GM23338 (cell line): ENCODE measurements around the gene PMVK. TPM values are rescaled to one million over a fixed set of nuclear protein-coding genes. Genes with fewer than 3 reads are reported as not detected.

Source experiments
- ATAC-seq: fragments of 200-7000 bp; cut with Tn5 transposase; 3 replicates; pipeline ENCODE4 v1.9.1; 2020
- DNase-seq: peaks from one replicate; pipeline ENCODE4 v3.0.0-alpha.2; 2015; ENCODE audit warnings: low spot score
- H2AFZ ChIP-seq: fragments of 200-600 bp; sonication (generic); 2 replicates; pipeline ENCODE4 v1.8.0; 2016; ENCODE audit warnings: antibody characterized with exemption, mild to moderate bottlenecking, moderate library complexity
- H3F3A ChIP-seq: fragments of 200-600 bp; sonication (generic); replicated peaks from 2 replicates; pipeline ENCODE4 v1.8.0; 2017; ENCODE audit warnings: antibody characterized with exemption, mixed run types, low read depth
- H3K27ac ChIP-seq: fragments of 200-600 bp; sonication (generic); 2 replicates; pipeline ENCODE4 v1.6.1; 2016; ENCODE audit warnings: low read depth
- H3K27me3 ChIP-seq: fragments of 200-600 bp; sonication (generic); 2 replicates; pipeline ENCODE4 v1.8.0; 2016; ENCODE audit warnings: mild to moderate bottlenecking, mixed run types, moderate library complexity; ENCODE audit not compliant: insufficient read depth
- H3K36me3 ChIP-seq: fragments of 200-600 bp; sonication (generic); 2 replicates; pipeline ENCODE4 v1.8.0; 2016; ENCODE audit warnings: mild to moderate bottlenecking; ENCODE audit not compliant: insufficient read depth
- H3K4me1 ChIP-seq: fragments of 200-600 bp; sonication (generic); 2 replicates; pipeline ENCODE4 v1.8.0; 2016; ENCODE audit warnings: mild to moderate bottlenecking, moderate library complexity; ENCODE audit not compliant: insufficient read depth
- H3K4me2 ChIP-seq: fragments of 200-600 bp; sonication (generic); 2 replicates; pipeline ENCODE4 v1.7.1; 2017; ENCODE audit warnings: mixed run types
- H3K4me3 ChIP-seq: fragments of 200-600 bp; sonication (generic); 2 replicates; pipeline ENCODE4 v1.6.1; 2016; ENCODE audit warnings: mixed run types
- H3K79me2 ChIP-seq: fragments of 200-600 bp; sonication (generic); replicated peaks from 2 replicates; pipeline ENCODE4 v1.8.0; 2017; ENCODE audit warnings: mild to moderate bottlenecking; ENCODE audit not compliant: insufficient read depth
- H3K9me2 ChIP-seq: fragments of 200-600 bp; sonication (generic); 2 replicates; pipeline ENCODE4 v1.8.0; 2017; ENCODE audit not compliant: insufficient read depth
- H4K20me1 ChIP-seq: fragments of 200-600 bp; sonication (generic); replicated peaks from 2 replicates; pipeline ENCODE4 v1.8.0; 2017; ENCODE audit warnings: mild to moderate bottlenecking; ENCODE audit not compliant: insufficient read depth
- H3K27ac Mint-ChIP-seq: 2 replicates; pipeline ENCODE4 v1.8.0; 2020; ENCODE audit warnings: inconsistent platforms, mild to moderate bottlenecking, moderate library complexity, mixed read lengths
- H3K27me3 Mint-ChIP-seq: 3 replicates; pipeline ENCODE4 v1.8.0; 2022; ENCODE audit warnings: low read depth, mild to moderate bottlenecking, moderate library complexity, mixed read lengths, inconsistent platforms; ENCODE audit not compliant: insufficient read depth, poor library complexity
- H3K36me3 Mint-ChIP-seq: 3 replicates; pipeline ENCODE4 v1.8.0; 2021; ENCODE audit warnings: low read depth, mild to moderate bottlenecking, inconsistent platforms, moderate library complexity, mixed read lengths
- H3K4me1 Mint-ChIP-seq: 3 replicates; pipeline ENCODE4 v1.8.0; 2020; ENCODE audit warnings: mild to moderate bottlenecking, inconsistent platforms, mixed read lengths
- H3K4me3 Mint-ChIP-seq: 3 replicates; pipeline ENCODE4 v1.8.0; 2021; ENCODE audit warnings: moderate library complexity, mild to moderate bottlenecking, inconsistent platforms, mixed read lengths
- H3K9me3 Mint-ChIP-seq: 3 replicates; pipeline ENCODE4 v1.8.0; 2020; ENCODE audit warnings: moderate library complexity, mild to moderate bottlenecking, inconsistent platforms, mixed read lengths
- CREB1 ChIP-seq: fragments of 250-450 bp; sonication (Bioruptor Pico); IDR thresholded peaks from 2 replicates; pipeline ENCODE4 v1.5.0; 2020; ENCODE audit warnings: low read depth, mild to moderate bottlenecking, moderate library complexity
- ETS1 ChIP-seq: IDR thresholded peaks from 2 replicates; pipeline ENCODE4 v1.6.1; 2016; ENCODE audit warnings: antibody characterized with exemption
- EZH2 ChIP-seq: fragments of 200-600 bp; sonication (generic); IDR thresholded peaks from one replicate; pipeline ENCODE4 v1.8.0; 2017; ENCODE audit warnings: antibody characterized with exemption, mild to moderate bottlenecking, low read depth; ENCODE audit not compliant: unreplicated experiment
- JUNB ChIP-seq: IDR thresholded peaks from one replicate; pipeline ENCODE4 v1.6.1; 2016; ENCODE audit warnings: antibody characterized with exemption; ENCODE audit not compliant: unreplicated experiment
- POLR2AphosphoS5 ChIP-seq: IDR thresholded peaks from 2 replicates; pipeline ENCODE4 v1.6.1; 2016; ENCODE audit warnings: antibody characterized with exemption, low read depth
- polyA plus RNA-seq: library from polyadenylated mRNA; unstranded; fragments of >200 nt; fragmentation: Nextera tagmentation; extraction: Ambion mirVana; gene quantifications from 2 replicates; pipeline ENCODE4 v1.2.1, GENCODE V29; 2016
- total RNA-seq: library from RNA; depleted of rRNA; stranded (reverse); fragments of >200 nt; shearing (Covaris generic); gene quantifications from 2 replicates; pipeline ENCODE4 v1.2.3, GENCODE V29; 2014

Gene PMVK
- total and polyA plus RNA-seq, 2 experiments from 2014 or later = 8.1 to 25.0 TPM

- DNase-seq (peak; percentile 100), ATAC-seq (peak; percentile 61)
- TF ChIP-seq JUNB = no peak
- TF ChIP-seq POLR2AphosphoS5 = peak; percentile 91
- TF ChIP-seq CREB1 = peak; percentile 35; the same call in 1 of the 2 replicates
- Histone ChIP-seq H2AFZ (no peak within 1 kb of the TSS), H4K20me1 (peaks cover 27% of the 10 kb centered on the region), H3F3A (peaks cover 18% of the 10 kb centered on the region), H3K27me3 (no peaks in the 10 kb centered on the region), H3K36me3 (peaks cover 14% of the 10 kb centered on the region; the same call in 1 of the 2 replicates), H3K4me3 (peak within 1 kb of the TSS; percentile 82), H3K4me1 (peaks cover 24% of the 10 kb centered on the region), H3K9me2 (no peaks in the 10 kb centered on the region), H3K79me2 (peaks cover 59% of the 10 kb centered on the region), H3K27ac (peak within 1 kb of the TSS; percentile 100), H3K4me2 (peak within 1 kb of the TSS; percentile 84)
- Mint-ChIP-seq H3K27me3 (peaks cover 10% of the 10 kb centered on the region), H3K36me3 (peaks cover 36% of the 10 kb centered on the region), H3K27ac (no peak within 1 kb of the TSS), H3K4me1 (peaks cover 16% of the 10 kb centered on the region), H3K9me3 (peaks cover 3% of the 10 kb centered on the region; the same call in 1 of the 3 replicates), H3K4me3 (no peak within 1 kb of the TSS)
Measured at GRCh38 chr1:154974102-154974807, 37.7 kb upstream of the PMVK start, which contains the start of gene CKS1B. TSS of gene CKS1B (plus strand) at chr1:154974681. CDS start at chr1:154974746, 65 bp downstream.

- H3K27ac Mint-ChIP-seq = no peak overlapping the region
- Histone ChIP-seq H3K27ac (peak overlapping the region; percentile 100), H3K4me3 (peak overlapping the region; percentile 82), H3F3A (peaks cover 16% of the 10 kb centered on the region), H3K9me2 (no peaks in the 10 kb centered on the region), H3K36me3 (peaks cover 10% of the 10 kb centered on the region; the same call in 1 of the 2 replicates), H4K20me1 (peaks cover 27% of the 10 kb centered on the region), H3K4me2 (peak overlapping the region; percentile 75), H2AFZ (no peak overlapping the region), H3K27me3 (no peaks in the 10 kb centered on the region), H3K79me2 (peaks cover 62% of the 10 kb centered on the region), H3K4me1 (peaks cover 27% of the 10 kb centered on the region)
- TF ChIP-seq POLR2AphosphoS5 = peak; percentile 73
- no peak for TF ChIP-seq EZH2
- peak; percentile 44; the same call in 1 of the 2 replicates for TF ChIP-seq CREB1
- peaks cover 35% of the 10 kb centered on the region for H3K36me3 Mint-ChIP-seq
- no peak overlapping the region for H3K4me3 Mint-ChIP-seq
- H3K4me1 Mint-ChIP-seq = peaks cover 24% of the 10 kb centered on the region
- peaks cover 3% of the 10 kb centered on the region; the same call in 1 of the 3 replicates for H3K9me3 Mint-ChIP-seq
- peak; percentile 2 for ATAC-seq
- DNase-seq = peak; percentile 100
- H3K27me3 Mint-ChIP-seq = peaks cover 10% of the 10 kb centered on the region
Measured at GRCh38 chr1:154973344-154974101, 37.0 kb upstream of the PMVK start.

GRCh38 chr1:154972517-154973343 lies 36.2 kb upstream of the PMVK start:
- ATAC-seq (peak; percentile 19), DNase-seq (peak; percentile 98)
- Histone ChIP-seq H4K20me1 (peaks cover 25% of the 10 kb centered on the region), H3K9me2 (no peaks in the 10 kb centered on the region), H3K4me2 (peak overlapping the region; percentile 90), H3K4me3 (peak overlapping the region; percentile 82), H3K4me1 (peaks cover 34% of the 10 kb centered on the region), H3F3A (peaks cover 20% of the 10 kb centered on the region), H3K36me3 (peaks cover 2% of the 10 kb centered on the region; the same call in 1 of the 2 replicates), H3K27ac (peak overlapping the region; percentile 100), H3K79me2 (peaks cover 62% of the 10 kb centered on the region), H3K27me3 (no peaks in the 10 kb centered on the region), H2AFZ (no peak overlapping the region)
- H3K4me1 Mint-ChIP-seq = peaks cover 32% of the 10 kb centered on the region
- H3K9me3 Mint-ChIP-seq = peaks cover 3% of the 10 kb centered on the region; the same call in 1 of the 3 replicates
- H3K27ac Mint-ChIP-seq = no peak overlapping the region
- H3K36me3 Mint-ChIP-seq = peaks cover 35% of the 10 kb centered on the region
- peaks cover 15% of the 10 kb centered on the region for H3K27me3 Mint-ChIP-seq
- no peak overlapping the region for H3K4me3 Mint-ChIP-seq
- TF ChIP-seq ETS1 = peak; percentile 88
